Right cardiac atrium (tissue), 5 donors: ENCODE data around the gene CYYR1. TPM values are rescaled to one million over a fixed set of nuclear protein-coding genes. Genes with fewer than 3 reads are reported as not detected.

Source experiments
- ATAC-seq, 2 donors: fragments of 200-7000 bp; cut with Tn5 transposase; one replicate each; pipeline versions ENCODE4 v1.8.0 to v1.9.1; 2020; ENCODE audit warnings: moderate library complexity in 2 of 2, mild to moderate bottlenecking in 1 of 2
- DNase-seq, 3 donors: peaks; one replicate each; pipeline ENCODE4 v3.0.0-alpha.2; 2020
- H3K27ac ChIP-seq: one replicate; pipeline ENCODE4 v1.5.1; 2013; ENCODE audit warnings: mild to moderate bottlenecking, low read length, control low read depth, moderate library complexity
- H3K27me3 ChIP-seq: one replicate; pipeline ENCODE4 v1.6.1; 2013; ENCODE audit not compliant: control insufficient read depth, insufficient read depth
- H3K4me1 ChIP-seq: one replicate; pipeline ENCODE4 v1.6.1; 2013; ENCODE audit warnings: low read length; ENCODE audit not compliant: control insufficient read depth, insufficient read depth
- H3K4me3 ChIP-seq: one replicate; pipeline ENCODE4 v1.5.1; 2013; ENCODE audit warnings: low read length, control low read depth
- H3K9me3 ChIP-seq: one replicate; pipeline ENCODE4 v1.6.1; 2013; ENCODE audit warnings: low read length; ENCODE audit not compliant: control insufficient read depth
- WGBS: extraction: QIAGEN DNeasy Blood & Tissue Kit; methylation state at CpG from one replicate; pipeline ENCODE4 v1.1.7; 2013; 5-methylcytosine and 5-hydroxymethylcytosine counted together
- intact Hi-C, 4 donors: fragments of 100-400 bp; cut with DNase I; formaldehyde crosslinking; loops; one replicate each; pipeline versions ENCODE4 v1.11.0 to v1.14.0; 2022 to 2023
- polyA plus RNA-seq: library from polyadenylated mRNA; stranded (reverse); fragments of 200-250 nt; gene quantifications from one replicate; pipeline ENCODE4 v1.2.3, GENCODE V29; 2013
- total RNA-seq, 4 donors: library from RNA; stranded (reverse); fragmentation: NEBNext Ultra II Directional; extraction: Animal tissue kit (Norgen Biotek cat#: 25700); gene quantifications; one replicate each; pipeline ENCODE4 v1.2.1, GENCODE V29; 2021
- donor health status: healthy with polysubstance abuse.
- donor health status: DM: no; HTN: yes; CAD: no.
- donor health status: DM: no; HTN: no; CAD: no.
- donor health status: DM: no; HTN: yes; CAD: no; lungs with severe emphysema.
- donor health status: DM: yes; HTN: yes; CAD: no.

Gene CYYR1
- total and polyA plus RNA-seq, 5 donors: 10.7 to 18.8 (median 15.4) TPM

DNA sequence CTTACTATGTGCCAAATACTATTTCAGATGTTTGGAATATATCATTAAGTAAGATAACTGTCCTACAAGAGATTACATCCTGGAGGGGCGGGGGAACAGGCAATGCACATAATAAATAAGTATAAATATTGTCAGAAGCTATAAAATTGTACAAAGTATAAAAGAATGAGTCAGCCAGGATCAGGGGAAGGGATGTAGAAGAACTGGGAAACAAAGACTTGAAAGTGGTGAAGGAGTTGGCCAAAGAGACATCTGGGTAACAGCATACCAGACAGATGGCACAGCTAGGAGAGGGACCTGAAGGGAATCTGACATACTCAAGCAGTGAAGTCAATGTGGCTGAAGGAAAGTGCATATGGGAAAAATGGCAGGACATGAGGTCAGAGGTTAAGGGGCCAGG is 53.9 kb downstream of the CYYR1 start:
- intact Hi-C loops: no loop called here
- ATAC-seq (no peak), DNase-seq (no peak)
- H3K4me3 ChIP-seq: no peak overlapping the region
- no peaks in the 10 kb centered on the region for H3K4me1 ChIP-seq
- H3K27ac ChIP-seq: no peak overlapping the region
- H3K27me3 ChIP-seq: no peaks in the 10 kb centered on the region
- 95% methylated on average over 1 of the region's 1 CpG for WGBS
- H3K9me3 ChIP-seq: no peaks in the 10 kb centered on the region

GRCh38 chr21:26515257-26515656 is 57.8 kb downstream of the CYYR1 start:
- intact Hi-C loops: no loop called here
- Histone ChIP-seq H3K4me3 (no peak overlapping the region), H3K4me1 (no peaks in the 10 kb centered on the region), H3K27ac (no peak overlapping the region), H3K9me3 (no peaks in the 10 kb centered on the region), H3K27me3 (no peaks in the 10 kb centered on the region)
- DNase-seq (peak in 1 of 3 donors; percentile 11), ATAC-seq (no peak)
- WGBS: 71% methylated on average over 3 of the region's 3 CpGs

DNA sequence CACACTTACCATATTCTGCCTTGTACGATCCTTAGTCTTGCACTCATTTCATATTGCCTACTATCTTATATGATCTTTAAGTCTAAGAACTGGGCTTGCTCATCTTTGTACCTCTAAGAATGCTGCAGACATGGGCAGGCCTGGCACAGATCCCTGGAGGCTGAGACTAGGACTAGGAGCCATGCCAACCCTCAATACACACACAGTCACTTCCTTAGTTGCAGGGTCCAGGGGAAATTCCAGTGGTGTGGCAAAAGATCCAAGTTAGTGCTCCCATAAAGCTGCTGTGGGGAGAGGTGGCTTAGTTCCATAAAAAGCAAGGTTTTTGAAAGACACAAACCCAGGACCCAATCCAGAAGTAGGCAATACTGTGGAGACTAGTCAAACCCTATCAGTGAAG is 59.9 kb downstream of the CYYR1 start:
- 83% methylated on average over 1 of the region's 1 CpG for WGBS
- H3K27me3 ChIP-seq: no peaks in the 10 kb centered on the region
- intact Hi-C loops: no loop called here
- no peak overlapping the region for H3K4me3 ChIP-seq
- no peaks in the 10 kb centered on the region for H3K4me1 ChIP-seq
- H3K27ac ChIP-seq: no peak overlapping the region
- ATAC-seq (peak in 1 of 2 donors; percentile 35), DNase-seq (peak in 1 of 3 donors; percentile 38)
- no peaks in the 10 kb centered on the region for H3K9me3 ChIP-seq

DNA sequence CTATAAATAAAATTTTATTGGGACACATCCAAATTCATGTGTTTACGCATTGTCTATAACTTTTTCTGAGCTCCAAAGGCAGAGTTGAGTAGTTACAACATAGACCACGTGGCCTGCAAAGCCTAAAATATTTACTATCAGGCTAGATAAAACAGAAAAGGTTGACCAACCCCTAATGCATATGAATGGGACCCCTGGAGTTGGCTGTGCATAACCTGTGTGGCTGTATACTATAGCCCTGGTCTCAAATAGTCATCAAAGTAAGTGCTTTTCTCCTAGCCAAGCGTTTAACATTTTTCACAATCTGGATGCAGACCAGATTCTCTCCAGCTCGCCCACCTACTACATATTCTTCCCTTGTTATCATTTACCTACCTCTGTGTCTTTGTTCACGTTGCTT is 60.4 kb downstream of the CYYR1 start:
- no peak for ATAC-seq

GRCh38 chr21:26508903-26509302 is 64.2 kb downstream of the CYYR1 start:
- 86% methylated on average over 2 of the region's 2 CpGs for WGBS
- DNase-seq: no peak
- no peaks in the 10 kb centered on the region for H3K4me1 ChIP-seq
- H3K27ac ChIP-seq: no peak overlapping the region
- H3K4me3 ChIP-seq: no peak overlapping the region
- no peaks in the 10 kb centered on the region for H3K9me3 ChIP-seq
- no peak for ATAC-seq
- intact Hi-C loops: no loop called here
- no peaks in the 10 kb centered on the region for H3K27me3 ChIP-seq

More for the DNA sequence above, 60.4 kb downstream of the CYYR1 start:
- no peak for DNase-seq
- 68% methylated on average over 5 of the region's 5 CpGs for WGBS
- Histone ChIP-seq H3K4me3 (no peak overlapping the region), H3K27me3 (no peaks in the 10 kb centered on the region), H3K4me1 (no peaks in the 10 kb centered on the region), H3K9me3 (no peaks in the 10 kb centered on the region), H3K27ac (no peak overlapping the region)
- intact Hi-C loops: no loop called here

GRCh38 chr21:26506956-26507355 is 66.1 kb downstream of the CYYR1 start:
- Histone ChIP-seq H3K27ac (no peak overlapping the region), H3K4me3 (no peak overlapping the region), H3K4me1 (no peaks in the 10 kb centered on the region), H3K9me3 (no peaks in the 10 kb centered on the region), H3K27me3 (no peaks in the 10 kb centered on the region)
- ATAC-seq (no peak), DNase-seq (no peak)
- WGBS: 43% methylated on average over 1 of the region's 1 CpG
- intact Hi-C loops: no loop called here

DNA sequence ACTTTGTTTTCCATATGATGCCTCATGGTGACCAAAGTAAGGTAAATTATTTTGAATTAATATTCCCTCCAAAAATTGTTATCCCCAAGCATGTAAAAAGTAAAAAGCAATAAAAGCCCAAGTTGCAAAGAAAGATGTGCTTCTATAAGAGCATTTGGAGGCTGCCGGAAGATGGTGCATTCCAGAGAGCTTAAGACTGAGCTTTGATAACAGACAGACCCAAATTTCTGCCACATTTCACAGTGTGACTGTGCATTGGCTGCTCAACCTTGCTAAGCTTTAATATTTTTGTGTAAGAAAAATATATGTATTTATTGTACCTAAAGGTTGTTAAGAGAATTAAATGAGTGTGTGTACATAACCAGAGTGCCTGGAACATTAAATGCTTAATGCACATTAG is 67.9 kb downstream of the CYYR1 start:
- ATAC-seq (no peak), DNase-seq (no peak)
- Histone ChIP-seq H3K4me1 (no peaks in the 10 kb centered on the region), H3K27me3 (no peaks in the 10 kb centered on the region), H3K9me3 (no peaks in the 10 kb centered on the region), H3K4me3 (no peak overlapping the region), H3K27ac (no peak overlapping the region)
- intact Hi-C loops: no loop called here
- 75% methylated on average over 1 of the region's 1 CpG for WGBS

- H3K4me3 ChIP-seq: no peak overlapping the region
- WGBS: 35% methylated on average over 2 of the region's 2 CpGs
Measured at GRCh38 chr21:26503414-26503813, 69.7 kb downstream of the CYYR1 start.

GRCh38 chr21:26501495-26502021 is 71.5 kb downstream of the CYYR1 start:
- Histone ChIP-seq H3K27me3 (no peaks in the 10 kb centered on the region), H3K27ac (no peak overlapping the region), H3K9me3 (no peaks in the 10 kb centered on the region), H3K4me3 (no peak overlapping the region), H3K4me1 (no peaks in the 10 kb centered on the region)
- DNase-seq (no peak), ATAC-seq (peak; percentile 17 to 74)
- intact Hi-C loops: no loop called here
- WGBS: 50% methylated on average over 3 of the region's 3 CpGs

More at GRCh38 chr21:26503414-26503813, 69.7 kb downstream of the CYYR1 start:
- Histone ChIP-seq H3K27ac (no peak overlapping the region), H3K4me1 (no peaks in the 10 kb centered on the region), H3K27me3 (no peaks in the 10 kb centered on the region), H3K9me3 (no peaks in the 10 kb centered on the region)
- DNase-seq (no peak), ATAC-seq (no peak)
- intact Hi-C loops: no loop called here

- ATAC-seq (peak; percentile 59 to 94), DNase-seq (no peak)
- Histone ChIP-seq H3K27me3 (no peaks in the 10 kb centered on the region), H3K4me1 (no peaks in the 10 kb centered on the region), H3K4me3 (no peak overlapping the region), H3K9me3 (no peaks in the 10 kb centered on the region), H3K27ac (no peak overlapping the region)
- intact Hi-C loops: no loop called here
Measured at GRCh38 chr21:26499495-26499894, 73.6 kb downstream of the CYYR1 start.

DNA sequence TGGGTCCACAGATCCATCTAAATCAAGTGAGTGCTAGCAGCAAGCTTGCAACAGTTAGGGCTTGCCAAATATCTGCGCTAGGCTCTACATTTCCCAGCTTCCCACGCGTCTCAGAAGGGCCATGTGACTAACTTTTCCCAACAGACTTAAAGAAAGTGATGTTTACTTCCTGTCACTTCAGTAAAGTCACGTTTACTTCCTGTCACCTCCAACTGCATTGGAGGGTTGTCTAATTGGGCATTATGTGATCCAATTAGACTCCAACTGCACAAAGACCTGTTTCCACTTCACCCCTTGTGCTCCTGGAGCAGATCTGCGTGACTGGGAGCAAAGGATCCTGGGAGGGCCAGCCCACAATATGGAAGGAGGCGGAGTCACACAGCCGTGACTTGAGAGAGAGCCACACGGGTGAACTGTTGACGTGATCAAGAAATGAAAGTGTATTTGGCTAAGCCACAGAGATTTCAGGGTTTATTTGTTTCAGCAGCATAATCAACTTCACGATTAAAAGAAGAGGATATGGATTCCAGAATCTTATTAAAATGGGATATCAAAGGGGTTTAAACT is 77.7 kb downstream of the CYYR1 start:
- Histone ChIP-seq H3K27ac (no peak overlapping the region), H3K9me3 (no peaks in the 10 kb centered on the region), H3K4me1 (no peaks in the 10 kb centered on the region), H3K4me3 (no peak overlapping the region), H3K27me3 (no peaks in the 10 kb centered on the region)
- no peak for ATAC-seq
- 87% methylated on average over 10 of the region's 10 CpGs for WGBS
- intact Hi-C loops: no loop called here
- DNase-seq: no peak

- no peak for DNase-seq
- no peak for ATAC-seq
- H3K27ac ChIP-seq: no peak overlapping the region
- no peaks in the 10 kb centered on the region for H3K4me1 ChIP-seq
- WGBS: 70% methylated on average over 3 of the region's 3 CpGs
- H3K9me3 ChIP-seq: no peaks in the 10 kb centered on the region
- H3K4me3 ChIP-seq: no peak overlapping the region
- intact Hi-C loops: no loop called here
- no peaks in the 10 kb centered on the region for H3K27me3 ChIP-seq
Measured at GRCh38 chr21:26491663-26492062, 81.4 kb downstream of the CYYR1 start.
